ENCODE measurements around the gene MLLT10.
"Not testable (repeated sequence)": the region's sequence is repeated elsewhere in the genome, so short reads cannot be mapped to it uniquely, and the experiment has no call there.

GRCh38 chr10:21540701-21541100 lies 6.7 kb downstream of the MLLT10 start:
- not testable (repeated sequence) for TF ChIP-seq CTCF (IDR thresholded peaks at IDR 0.05; ENCODE audit: low read length); EZH2 (IDR thresholded peaks at IDR 0.05; ENCODE audit: borderline replicate concordance, low read length)
